Iris pigment epithelial cell (primary cell): ENCODE data around the gene NR3C1.

Source experiments
- DNase-seq: peaks from one replicate; pipeline ENCODE4 v3.0.0-alpha.2; 2011; ENCODE audit warnings: low read depth

Gene NR3C1

GRCh38 chr5:143398451-143399237, 4.8 kb downstream of the NR3C1 start:
- no peak for DNase-seq

GRCh38 chr5:143398053-143398355, 5.5 kb downstream of the NR3C1 start:
- no peak for DNase-seq

GRCh38 chr5:143397302-143398052, 6.0 kb downstream of the NR3C1 start:
- DNase-seq = no peak

- no peak for DNase-seq
Observed at GRCh38 chr5:143396353-143396940, 7.0 kb downstream of the NR3C1 start.

GRCh38 chr5:143395638-143396352, 7.7 kb downstream of the NR3C1 start:
- DNase-seq = no peak

GRCh38 chr5:143393524-143393923, 10.0 kb downstream of the NR3C1 start:
- no peak for DNase-seq

GRCh38 chr5:143390941-143391340, 12.5 kb downstream of the NR3C1 start:
- no peak for DNase-seq

- DNase-seq = no peak
Observed at GRCh38 chr5:143390258-143390657, 13.2 kb downstream of the NR3C1 start.

GRCh38 chr5:143386725-143387124, 16.8 kb downstream of the NR3C1 start:
- DNase-seq = peak; percentile 90

- DNase-seq = no peak
Observed at GRCh38 chr5:143384865-143385657, 18.4 kb downstream of the NR3C1 start.

GRCh38 chr5:143383988-143384387, 19.5 kb downstream of the NR3C1 start:
- no peak for DNase-seq

GRCh38 chr5:143379606-143380005, 23.9 kb downstream of the NR3C1 start:
- no peak for DNase-seq

GRCh38 chr5:143376911-143377813, 26.3 kb downstream of the NR3C1 start:
- DNase-seq = peak; percentile 59

GRCh38 chr5:143376195-143376779, 27.2 kb downstream of the NR3C1 start:
- no peak for DNase-seq

GRCh38 chr5:143374496-143375217, 28.8 kb downstream of the NR3C1 start:
- no peak for DNase-seq

GRCh38 chr5:143373076-143373475, 30.4 kb downstream of the NR3C1 start:
- no peak for DNase-seq

GRCh38 chr5:143372187-143372829, 31.2 kb downstream of the NR3C1 start:
- DNase-seq = peak; percentile 29

- DNase-seq = no peak
Observed at GRCh38 chr5:143370440-143370839, 33.0 kb downstream of the NR3C1 start.

- no peak for DNase-seq
Observed at GRCh38 chr5:143364061-143364460, 39.4 kb downstream of the NR3C1 start.
